GM13977 (cell line): ENCODE data around the gene PALLD.

ENCODE experiments used
- DNase-seq: peaks from one replicate; pipeline ENCODE4 v3.0.0; 2012; ENCODE audit warnings: low spot score
- in situ Hi-C: fragments of 300-500 bp; cut with MboI; formaldehyde crosslinking; loops from one replicate; pipeline ENCODE4 v1.12.0; 2022; ENCODE audit warnings: low sequenced_read_pairs, low pct_unique_long_range_greater_than_20kb, mixed read lengths, inconsistent platforms; ENCODE audit not compliant: unreplicated experiment
- TF ChIP-seq, protein P1 (sequence below): IDR thresholded peaks from 2 replicates; pipeline ENCODE4 v1.5.1; 2012; ENCODE audit warnings: mild to moderate bottlenecking, control low read depth; ENCODE audit not compliant: insufficient read depth; ENCODE audit errors: extremely low read depth, missing control alignments

PALLD gene

DNA sequence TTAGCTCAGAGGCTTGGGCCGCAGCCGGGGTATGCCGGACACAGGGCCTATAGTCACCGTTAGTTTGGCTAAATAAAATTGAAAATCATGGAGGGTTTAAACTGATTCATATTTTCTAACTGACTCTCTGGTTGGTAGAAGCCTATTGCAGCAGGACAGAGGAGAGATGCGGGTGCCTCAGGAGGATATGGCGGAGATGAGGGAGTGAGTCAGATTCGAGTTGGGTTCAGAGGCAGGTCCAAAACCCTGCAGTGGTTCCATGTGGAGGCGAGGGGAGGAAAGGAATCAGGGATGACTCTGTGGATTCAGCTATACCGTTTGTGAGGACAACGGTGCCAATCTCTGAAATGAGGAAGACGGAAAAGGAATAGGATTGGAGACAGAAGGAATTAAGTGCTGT is 176.6 kb downstream of the PALLD start:
- in situ Hi-C loops, result no loop called here
- DNase-seq, result no peak
- TF ChIP-seq, protein P1, sequence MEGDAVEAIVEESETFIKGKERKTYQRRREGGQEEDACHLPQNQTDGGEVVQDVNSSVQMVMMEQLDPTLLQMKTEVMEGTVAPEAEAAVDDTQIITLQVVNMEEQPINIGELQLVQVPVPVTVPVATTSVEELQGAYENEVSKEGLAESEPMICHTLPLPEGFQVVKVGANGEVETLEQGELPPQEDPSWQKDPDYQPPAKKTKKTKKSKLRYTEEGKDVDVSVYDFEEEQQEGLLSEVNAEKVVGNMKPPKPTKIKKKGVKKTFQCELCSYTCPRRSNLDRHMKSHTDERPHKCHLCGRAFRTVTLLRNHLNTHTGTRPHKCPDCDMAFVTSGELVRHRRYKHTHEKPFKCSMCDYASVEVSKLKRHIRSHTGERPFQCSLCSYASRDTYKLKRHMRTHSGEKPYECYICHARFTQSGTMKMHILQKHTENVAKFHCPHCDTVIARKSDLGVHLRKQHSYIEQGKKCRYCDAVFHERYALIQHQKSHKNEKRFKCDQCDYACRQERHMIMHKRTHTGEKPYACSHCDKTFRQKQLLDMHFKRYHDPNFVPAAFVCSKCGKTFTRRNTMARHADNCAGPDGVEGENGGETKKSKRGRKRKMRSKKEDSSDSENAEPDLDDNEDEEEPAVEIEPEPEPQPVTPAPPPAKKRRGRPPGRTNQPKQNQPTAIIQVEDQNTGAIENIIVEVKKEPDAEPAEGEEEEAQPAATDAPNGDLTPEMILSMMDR, result no peak

DNA sequence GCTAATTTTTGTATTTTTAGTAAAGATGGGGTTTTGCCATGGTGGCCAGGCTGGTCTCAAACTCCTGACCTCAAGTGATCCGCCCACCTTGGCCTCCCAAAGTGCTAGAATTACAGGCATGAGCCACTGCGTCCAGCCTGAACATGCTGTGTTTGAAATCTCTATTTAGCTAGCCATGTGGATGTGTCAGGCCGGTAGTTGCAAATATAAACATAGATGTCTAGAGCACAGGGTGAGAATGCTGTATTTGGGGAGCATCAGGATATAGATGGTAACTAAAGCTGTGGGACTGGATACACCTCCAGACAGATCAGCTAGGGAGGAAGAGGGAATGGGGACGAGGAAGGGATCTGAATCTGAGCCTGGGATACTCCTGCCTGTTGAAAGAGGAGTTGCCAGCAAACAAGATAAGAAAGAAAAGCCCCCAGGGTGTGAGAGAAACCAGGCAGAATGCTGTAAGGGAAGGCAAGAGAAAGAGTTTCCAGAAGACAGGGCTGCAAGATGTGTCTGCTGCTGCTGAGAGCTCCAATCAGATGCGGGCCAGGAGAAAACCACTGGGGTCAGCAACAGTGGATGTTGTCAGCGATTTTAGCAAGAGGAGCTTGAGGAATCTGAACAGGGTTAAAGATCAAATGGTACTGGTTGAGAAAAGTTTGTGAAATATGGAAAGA is 177.4 kb downstream of the PALLD start:
- DNase-seq, result no peak
- TF ChIP-seq, protein P1, result no peak
- in situ Hi-C loops, result no loop called here

DNA sequence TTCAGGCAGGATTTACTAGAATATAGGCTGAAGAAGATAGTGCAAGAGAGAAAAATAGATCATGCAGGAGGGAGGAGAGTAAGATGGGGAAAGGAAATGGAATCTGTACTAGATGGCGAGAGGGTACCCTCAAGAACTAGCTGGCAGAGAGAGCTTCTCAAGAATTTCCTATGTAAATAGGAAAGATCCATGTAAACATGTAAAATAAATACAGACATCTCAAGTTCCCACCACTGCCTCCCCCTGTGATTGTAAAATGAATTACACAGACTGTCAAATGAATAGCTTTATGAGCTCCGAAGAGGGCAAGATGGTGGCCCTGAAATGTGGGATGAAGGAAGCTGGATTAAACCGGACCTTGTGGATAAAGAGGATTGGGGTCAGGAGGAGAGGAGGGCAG is 178.0 kb downstream of the PALLD start:
- no peak for DNase-seq
- TF ChIP-seq, protein P1, result no peak
- in situ Hi-C loops, result no loop called here

DNA sequence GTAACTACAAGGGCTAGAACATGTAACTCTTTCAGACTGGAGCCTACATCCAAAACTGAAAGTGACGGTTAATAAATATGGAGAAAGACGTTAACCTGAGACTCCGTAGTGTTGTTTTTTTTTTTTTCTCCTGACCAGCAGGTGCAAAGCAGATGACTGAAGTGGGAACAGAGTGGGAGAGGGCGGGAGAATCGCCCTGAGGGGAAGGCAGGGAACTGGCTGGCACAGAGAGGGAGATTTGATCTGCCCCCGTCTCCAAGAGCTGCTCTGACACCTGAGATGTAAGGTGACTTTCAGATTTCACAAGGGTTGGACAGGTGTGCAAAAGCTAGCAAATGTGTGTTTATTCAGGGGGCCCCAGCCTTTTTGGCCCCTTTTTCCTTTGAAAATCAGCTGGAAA is 180.2 kb downstream of the PALLD start:
- TF ChIP-seq, protein P1, result no peak
- DNase-seq, result no peak
- in situ Hi-C loops, result no loop called here

DNA sequence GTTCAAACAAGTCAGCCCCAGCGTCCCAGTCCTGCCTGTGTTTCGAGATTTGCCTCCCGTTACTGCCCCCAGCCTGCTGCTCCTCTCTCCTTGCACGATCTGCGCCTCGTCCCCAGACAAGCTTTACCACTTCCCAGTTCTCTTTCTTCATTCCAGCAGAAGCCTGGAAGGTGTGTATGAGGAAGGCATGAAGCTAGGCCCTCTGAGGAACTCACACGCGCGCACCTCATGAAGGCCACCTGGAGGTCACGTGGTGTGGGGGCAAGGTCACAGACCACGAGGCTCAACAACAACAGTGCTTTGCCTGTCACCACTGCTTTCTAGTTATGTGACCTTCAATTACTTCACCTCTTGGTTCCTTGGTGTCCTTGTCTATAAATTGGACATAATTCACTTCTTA is 181.0 kb downstream of the PALLD start:
- in situ Hi-C loops, result no loop called here

DNA sequence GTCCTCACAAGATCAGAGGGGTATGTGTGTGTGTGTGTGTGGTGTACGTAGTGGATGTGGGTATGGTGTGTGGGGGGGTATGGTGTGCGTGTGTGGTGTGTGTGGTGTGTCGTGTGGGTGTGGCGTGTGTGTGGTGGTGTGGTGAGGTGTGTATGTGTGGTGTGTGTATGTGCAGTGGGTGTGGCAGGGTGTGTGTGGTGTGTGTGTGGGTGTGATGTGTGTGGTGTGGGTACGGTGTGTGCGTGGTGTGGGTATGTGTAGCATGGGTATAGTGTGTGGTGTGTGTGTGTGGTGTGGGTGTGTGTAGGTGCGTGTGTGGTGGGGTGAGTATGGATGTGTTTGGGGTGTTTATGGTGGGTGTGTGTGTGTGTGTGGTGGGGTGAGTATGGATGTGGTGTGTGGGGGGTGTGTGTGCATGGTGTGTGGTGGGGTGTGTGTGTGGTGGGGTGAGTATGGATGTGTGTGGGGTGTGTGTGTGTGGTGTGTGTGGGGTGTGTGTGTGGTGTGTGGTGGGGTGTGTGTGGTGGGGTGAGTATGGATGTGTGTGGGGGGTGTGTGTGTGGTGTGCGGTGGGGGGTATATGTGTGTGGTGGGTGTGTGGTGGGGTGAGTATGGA is 182.0 kb downstream of the PALLD start:
- TF ChIP-seq, protein P1, result no peak
- in situ Hi-C loops, result no loop called here

More for the DNA sequence above, 181.0 kb downstream of the PALLD start:
- DNase-seq, result no peak
- TF ChIP-seq, protein P1, result no peak

More for the DNA sequence above, 182.0 kb downstream of the PALLD start:
- DNase-seq, result no peak
